T-cell (primary cell): ENCODE data around the gene AGMO. TPM values are rescaled to one million over a fixed set of nuclear protein-coding genes. Genes with fewer than 3 reads are reported as not detected.
"Not testable (repeated sequence)": the region's sequence is repeated elsewhere in the genome, so short reads cannot be mapped to it uniquely, and the experiment has no call there.

Experiments used
- ATAC-seq, 4 experiments: fragments of 200-7000 bp in 3 of 4; fragments of 150-1000 bp in 1 of 4; cut with Tn5 transposase; replicated peaks in 1 of 4; 1 replicate in 3 of 4; 2 replicates in 1 of 4; pipeline ENCODE4 v1.10.0; 2021; ENCODE audit warnings: moderate library complexity in 3 of 4, mild to moderate bottlenecking in 2 of 4, moderate number of reproducible peaks in 1 of 4
- CTCF ChIA-PET, 2 donors: fragments of 300-600 bp; sonication (Branson Sonifier 250); formaldehyde crosslinking; loops; one replicate each; lab custom pipeline; 2022; ENCODE audit warnings: antibody characterized with exemption in 2 of 2; lab: Charles Lee
- POLR2A ChIA-PET, 2 donors: fragments of 300-600 bp; sonication (Branson Sonifier 250); formaldehyde crosslinking; loops; one replicate each; lab custom pipeline; 2022; ENCODE audit warnings: antibody characterized with exemption in 2 of 2; lab: Charles Lee
- DNase-seq, 35 experiments: peaks; one replicate each; pipeline versions ENCODE4 v3.0.0 to v3.0.0-alpha.2; 2013 to 2023
- H3K27ac ChIP-seq: one replicate; pipeline ENCODE4 v1.5.1; 2013; ENCODE audit warnings: low read length
- H3K27me3 ChIP-seq, 2 experiments: replicated peaks in 1 of 2; 1 replicate in 1 of 2; 2 replicates in 1 of 2; pipeline versions ENCODE4 v1.6.1 to v1.7.0; 2013; ENCODE audit warnings: low read length in 1 of 2, mixed read lengths in 1 of 2; ENCODE audit not compliant: control insufficient read depth in 2 of 2, insufficient read depth in 2 of 2; ENCODE audit errors: extremely low read depth in 1 of 2
- H3K36me3 ChIP-seq, 2 donors: 1 replicate in 1 of 2; 2 replicates in 1 of 2; pipeline versions ENCODE4 v1.6.1 to v1.7.0; 2013; ENCODE audit warnings: low read length in 1 of 2; ENCODE audit not compliant: control insufficient read depth in 2 of 2, insufficient read depth in 1 of 2; ENCODE audit errors: extremely low read depth in 1 of 2
- H3K4me1 ChIP-seq, 2 experiments: 1 replicate in 1 of 2; 2 replicates in 1 of 2; pipeline versions ENCODE4 v1.6.1 to v1.7.0; 2013; ENCODE audit warnings: low read length in 2 of 2, mixed read lengths in 1 of 2; ENCODE audit not compliant: insufficient read depth in 2 of 2, control insufficient read depth in 1 of 2; ENCODE audit errors: extremely low read depth in 1 of 2
- H3K4me3 ChIP-seq, 2 donors: 1 replicate in 1 of 2; 2 replicates in 1 of 2; pipeline versions ENCODE4 v1.5.1 to v1.7.0; 2013; ENCODE audit warnings: mild to moderate bottlenecking in 2 of 2, low read length in 1 of 2, moderate library complexity in 1 of 2; ENCODE audit not compliant: control insufficient read depth in 1 of 2; ENCODE audit errors: extremely low read depth in 1 of 2
- H3K9me3 ChIP-seq: 2 replicates; pipeline ENCODE4 v1.7.0; 2013
- H3K27ac Mint-ChIP-seq, 2 donors: one replicate each; pipeline ENCODE4 v1.8.0; 2020 to 2021; ENCODE audit warnings: mild to moderate bottlenecking in 2 of 2, mixed read lengths in 2 of 2
- H3K27me3 Mint-ChIP-seq, 2 donors: one replicate each; pipeline ENCODE4 v1.8.0; 2021 to 2022; ENCODE audit warnings: mixed read lengths in 2 of 2
- H3K36me3 Mint-ChIP-seq: one replicate; pipeline ENCODE4 v1.8.0; 2021; ENCODE audit warnings: mixed read lengths
- H3K4me1 Mint-ChIP-seq, 3 donors: one replicate each; pipeline ENCODE4 v1.8.0; 2020 to 2022; ENCODE audit warnings: mixed read lengths in 3 of 3, mild to moderate bottlenecking in 1 of 3
- H3K4me3 Mint-ChIP-seq, 3 donors: one replicate each; pipeline ENCODE4 v1.8.0; 2020 to 2022; ENCODE audit warnings: mild to moderate bottlenecking in 3 of 3, mixed read lengths in 3 of 3, moderate library complexity in 3 of 3
- H3K9me3 Mint-ChIP-seq, 3 donors: one replicate each; pipeline ENCODE4 v1.8.0; 2020 to 2022; ENCODE audit warnings: mixed read lengths in 3 of 3
- WGBS: methylation state at CpG from one replicate; pipeline ENCODE4 v1.1.5; 2013; ENCODE audit warnings: missing lambda C conversion rate; ENCODE audit not compliant: insufficient coverage; 5-methylcytosine and 5-hydroxymethylcytosine counted together
- total RNA-seq, 35 experiments: library from RNA in 6 of 35; stranded (reverse) in 6 of 35; fragments of 120-200 nt in 1 of 35; gene quantifications; one replicate each; pipeline versions ENCODE4 v1.2.1 to v1.2.4 and lab custom pipeline; 2013 to 2026

Gene AGMO
- total RNA-seq, 5 donors from 2014 or later (not counting 1 experiment from before 2014, with no cell fraction given) = not detected

GRCh38 chr7:15517865-15518264 lies 44.0 kb downstream of the AGMO start:
- H3K4me3 ChIP-seq, DNase-seq, ATAC-seq, H3K27ac Mint-ChIP-seq, H3K36me3 Mint-ChIP-seq, H3K9me3 ChIP-seq, H3K36me3 ChIP-seq, H3K4me3 Mint-ChIP-seq, H3K27me3 ChIP-seq, H3K4me1 ChIP-seq, H3K4me1 Mint-ChIP-seq, CTCF ChIA-PET, H3K27ac ChIP-seq, H3K27me3 Mint-ChIP-seq, POLR2A ChIA-PET: not testable (repeated sequence)
- WGBS = 100% methylated on average over 1 of the region's 7 CpGs
- H3K9me3 Mint-ChIP-seq = peaks cover 9 to 31% (median 24%) of the 10 kb centered on the region in 3 donors

DNA sequence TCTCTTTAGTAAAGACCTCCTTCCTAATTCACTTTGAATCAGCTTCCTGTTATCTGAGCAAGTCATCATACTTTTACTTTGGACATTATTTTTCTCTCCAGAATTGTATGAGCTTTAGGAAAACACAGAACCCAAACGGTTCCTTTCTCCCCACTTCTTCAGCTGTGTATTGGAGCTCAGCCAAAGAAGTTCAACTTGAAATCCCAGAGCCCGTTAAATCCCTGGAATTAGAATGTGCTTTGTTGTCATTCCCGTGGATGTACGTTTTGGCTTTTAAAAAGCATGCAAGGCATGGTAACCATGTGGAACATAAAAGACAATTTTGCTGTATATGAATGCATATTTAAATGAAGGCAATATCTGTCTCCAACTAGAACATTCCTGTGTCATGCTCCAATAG lies 46.6 kb downstream of the AGMO start:
- H3K9me3 ChIP-seq = no peaks in the 10 kb centered on the region
- Mint-ChIP-seq H3K27ac (no peak overlapping the region), H3K4me1 (no peaks in the 10 kb centered on the region), H3K36me3 (no peaks in the 10 kb centered on the region), H3K4me3 (no peak overlapping the region), H3K9me3 (peaks cover under 1 to 18% (median 16%) of the 10 kb centered on the region in 3 donors), H3K27me3 (no peaks in the 10 kb centered on the region)
- H3K27me3 ChIP-seq = no peaks in the 10 kb centered on the region
- no peak for DNase-seq
- WGBS = 60% methylated on average over 1 of the region's 4 CpGs
- no peaks in the 10 kb centered on the region for H3K4me1 ChIP-seq
- H3K4me3 ChIP-seq = no peak overlapping the region
- ChIA-PET CTCF (no interaction called here), POLR2A (interaction anchor here in 1 of 2 donors (0.5 kb wide), 1 partner anchor 316 kb away, joined by 3 read pairs; no protein-coding TSS in a partner anchor)
- no peak for ATAC-seq
- no peak overlapping the region for H3K27ac ChIP-seq
- H3K36me3 ChIP-seq = no peaks in the 10 kb centered on the region

GRCh38 chr7:15508258-15508657 lies 53.6 kb downstream of the AGMO start:
- WGBS = no CpG with 5 or more reads among the region's 3 CpGs
- Histone ChIP-seq H3K27me3 (no peaks in the 10 kb centered on the region), H3K4me3 (no peak overlapping the region), H3K36me3 (no peaks in the 10 kb centered on the region), H3K4me1 (no peaks in the 10 kb centered on the region), H3K27ac (no peak overlapping the region), H3K9me3 (no peaks in the 10 kb centered on the region)
- peaks cover 0 to 5% (median 3%) of the 10 kb centered on the region in 3 donors for H3K9me3 Mint-ChIP-seq
- no peaks in the 10 kb centered on the region for H3K27me3 Mint-ChIP-seq
- CTCF ChIA-PET = interaction anchor here in 1 of 2 donors (1.0 kb wide), 1 partner anchor 85 kb away, joined by 3 read pairs; no protein-coding TSS in a partner anchor
- DNase-seq (no peak), ATAC-seq (no peak)
- POLR2A ChIA-PET = interaction anchor here in 1 of 2 donors (0.7 kb wide), 1 partner anchor 112 kb away, joined by 6 read pairs; no protein-coding TSS in a partner anchor
- no peak overlapping the region for H3K27ac Mint-ChIP-seq
- no peaks in the 10 kb centered on the region for H3K36me3 Mint-ChIP-seq
- H3K4me3 Mint-ChIP-seq = no peak overlapping the region
- no peaks in the 10 kb centered on the region for H3K4me1 Mint-ChIP-seq

DNA sequence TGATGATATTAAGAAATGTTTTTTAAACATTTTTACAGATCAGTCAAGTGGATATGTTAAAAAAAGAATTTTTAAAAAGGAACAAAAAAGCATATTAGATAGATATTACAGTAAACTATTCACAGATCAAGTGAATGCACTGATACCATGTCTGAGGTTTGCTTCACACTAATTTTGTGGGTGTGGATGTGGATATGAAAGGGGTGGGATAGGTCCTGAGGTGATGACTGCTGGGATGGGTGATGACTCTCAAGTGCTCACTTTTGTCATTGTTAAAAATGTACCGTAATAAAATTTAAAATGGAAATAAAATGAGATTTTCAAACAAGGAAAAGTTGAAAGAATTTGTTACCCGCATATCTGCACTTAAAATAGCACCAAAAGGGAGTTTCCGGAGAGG lies 54.1 kb downstream of the AGMO start:
- H3K27me3 Mint-ChIP-seq = no peaks in the 10 kb centered on the region
- H3K36me3 ChIP-seq = no peaks in the 10 kb centered on the region
- H3K9me3 Mint-ChIP-seq = peaks cover 3 to 5% (median 4%) of the 10 kb centered on the region in 3 donors
- H3K27me3 ChIP-seq = no peaks in the 10 kb centered on the region
- no peaks in the 10 kb centered on the region for H3K4me1 ChIP-seq
- POLR2A ChIA-PET = no interaction called here
- H3K4me3 Mint-ChIP-seq = no peak overlapping the region
- WGBS = no CpG with 5 or more reads among the region's 3 CpGs
- no peaks in the 10 kb centered on the region for H3K4me1 Mint-ChIP-seq
- no peaks in the 10 kb centered on the region for H3K36me3 Mint-ChIP-seq
- H3K27ac ChIP-seq = no peak overlapping the region
- ATAC-seq (no peak), DNase-seq (no peak)
- CTCF ChIA-PET = no interaction called here
- no peak overlapping the region for H3K27ac Mint-ChIP-seq
- no peaks in the 10 kb centered on the region for H3K9me3 ChIP-seq
- H3K4me3 ChIP-seq = no peak overlapping the region

DNA sequence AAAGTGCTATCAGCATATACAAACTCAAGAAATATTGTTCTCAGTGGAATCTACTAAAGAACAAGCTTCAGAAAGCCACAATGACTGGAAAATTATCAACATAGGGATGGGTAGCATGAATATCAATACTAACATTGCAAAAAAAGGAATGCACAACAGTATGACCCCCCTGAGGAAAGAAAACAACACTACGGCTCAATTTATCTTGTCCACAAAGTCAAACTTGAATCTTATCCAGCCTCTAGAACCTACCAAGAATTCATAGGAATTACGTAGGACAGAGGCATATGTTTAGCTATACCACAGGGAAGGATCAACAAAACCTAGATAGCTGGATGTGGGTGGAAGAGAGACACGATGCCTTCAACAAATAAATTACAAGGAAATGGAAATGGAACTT lies 54.6 kb downstream of the AGMO start:
- H3K27ac Mint-ChIP-seq = no peak overlapping the region
- ChIA-PET CTCF (no interaction called here), POLR2A (no interaction called here)
- H3K27me3 Mint-ChIP-seq = no peaks in the 10 kb centered on the region
- no peaks in the 10 kb centered on the region for H3K36me3 ChIP-seq
- H3K4me3 Mint-ChIP-seq = no peak overlapping the region
- H3K27me3 ChIP-seq = no peaks in the 10 kb centered on the region
- no peak overlapping the region for H3K4me3 ChIP-seq
- no peaks in the 10 kb centered on the region for H3K9me3 ChIP-seq
- H3K4me1 ChIP-seq = no peaks in the 10 kb centered on the region
- no peak for DNase-seq
- peaks cover 3 to 9% (median 5%) of the 10 kb centered on the region in 3 donors for H3K9me3 Mint-ChIP-seq
- H3K27ac ChIP-seq = no peak overlapping the region
- no peak for ATAC-seq
- no peaks in the 10 kb centered on the region for H3K36me3 Mint-ChIP-seq
- H3K4me1 Mint-ChIP-seq = no peaks in the 10 kb centered on the region
- WGBS = no CpG with 5 or more reads among the region's 3 CpGs

- POLR2A ChIA-PET = no interaction called here
- Mint-ChIP-seq H3K9me3 (peaks cover 3 to 13% (median 7%) of the 10 kb centered on the region in 3 donors), H3K27ac (no peak overlapping the region), H3K4me1 (no peaks in the 10 kb centered on the region), H3K4me3 (no peak overlapping the region), H3K27me3 (no peaks in the 10 kb centered on the region), H3K36me3 (no peaks in the 10 kb centered on the region)
- ATAC-seq (no peak), DNase-seq (no peak)
- CTCF ChIA-PET = no interaction called here
- Histone ChIP-seq H3K27me3 (no peaks in the 10 kb centered on the region), H3K9me3 (no peaks in the 10 kb centered on the region), H3K4me1 (no peaks in the 10 kb centered on the region), H3K27ac (no peak overlapping the region), H3K36me3 (no peaks in the 10 kb centered on the region), H3K4me3 (no peak overlapping the region)
These were observed 56.1 kb downstream of the AGMO start for GRCh38 chr7:15505761-15506160.

GRCh38 chr7:15504351-15504750 lies 57.5 kb downstream of the AGMO start:
- DNase-seq = no peak
- POLR2A ChIA-PET = no interaction called here

More at GRCh38 chr7:15504351-15504750, 57.5 kb downstream of the AGMO start:
- WGBS = 80% methylated on average over 1 of the region's 4 CpGs
- no peaks in the 10 kb centered on the region for H3K4me1 Mint-ChIP-seq
- H3K9me3 ChIP-seq = no peaks in the 10 kb centered on the region
- no peak for ATAC-seq
- H3K4me1 ChIP-seq = no peaks in the 10 kb centered on the region
- H3K27me3 ChIP-seq = no peaks in the 10 kb centered on the region
- H3K27ac Mint-ChIP-seq = no peak overlapping the region
- H3K36me3 ChIP-seq = no peaks in the 10 kb centered on the region
- no peak overlapping the region for H3K4me3 Mint-ChIP-seq
- peaks cover 3 to 16% (median 7%) of the 10 kb centered on the region in 3 donors for H3K9me3 Mint-ChIP-seq
- no peak overlapping the region for H3K27ac ChIP-seq
- H3K36me3 Mint-ChIP-seq = no peaks in the 10 kb centered on the region
- H3K4me3 ChIP-seq = no peak overlapping the region
- CTCF ChIA-PET = interaction anchor here in 1 of 2 donors (0.6 kb wide), 1 partner anchor 67 kb away, joined by 6 read pairs; no protein-coding TSS in a partner anchor
- H3K27me3 Mint-ChIP-seq = no peaks in the 10 kb centered on the region
